PFSK-1 (cell line): Measurements from ENCODE around the gene NEIL3.

Experiments used
- POLR2AphosphoS5 ChIP-seq: IDR thresholded peaks from 2 replicates; pipeline ENCODE4 v1.6.1; 2012; ENCODE audit warnings: low read depth, mild to moderate bottlenecking, control low read depth, low read length, moderate library complexity
- TAF1 ChIP-seq: IDR thresholded peaks from 2 replicates; pipeline ENCODE4 v1.6.1; 2012; ENCODE audit warnings: low read length, control low read depth, borderline replicate concordance; ENCODE audit not compliant: insufficient read depth

GRCh38 chr4:177356206-177356605, 46.5 kb downstream of the NEIL3 start:
- TF ChIP-seq POLR2AphosphoS5: no peak
- no peak for TF ChIP-seq TAF1
